Endothelial cell of umbilical vein (primary cell): ENCODE measurements around the gene RPL12. TPM values are rescaled to one million over a fixed set of nuclear protein-coding genes. Genes with fewer than 3 reads are reported as not detected.
A peak's percentile ranks its signal among the peaks of the same experiment; 100 is the strongest.

ENCODE experiments used
- BruUV-seq: library from RNA; stranded (reverse); fragments of 400-500 nt; replicated peaks from 2 replicates; lab custom pipeline; 2021; lab: Mats Ljungman, UMichigan
- CTCF ChIA-PET: fragments of 300-600, 350-600 bp; sonication (Branson Sonifier 250); formaldehyde crosslinking; loops from one replicate; lab custom pipeline; 2021; ENCODE audit warnings: antibody characterized with exemption, inconsistent platforms; lab: Charles Lee
- POLR2A ChIA-PET: fragments of 300-600, 350-600 bp; sonication (Branson Sonifier 250); formaldehyde crosslinking; loops from one replicate; lab custom pipeline; 2021; ENCODE audit warnings: antibody characterized with exemption, inconsistent platforms; lab: Charles Lee
- DNase-seq: peaks from one replicate; pipeline ENCODE4 v3.0.0-alpha.2; 2011; ENCODE audit warnings: low read depth, low spot score
- FAIRE-seq: peaks from 2 replicates; lab custom pipeline; 2011; peaks lifted over from hg19 to GRCh38; lab: Jason Lieb, UNC
- H2AFZ ChIP-seq: 2 replicates; pipeline ENCODE4 v1.6.0; 2012; ENCODE audit warnings: low read depth, low read length, control low read depth, inconsistent platforms
- H3K27ac ChIP-seq: 2 replicates; pipeline ENCODE4 v1.5.1; 2011; ENCODE audit warnings: low read depth, mild to moderate bottlenecking, control low read depth, low read length, moderate library complexity; ENCODE audit not compliant: insufficient read depth
- H3K27me3 ChIP-seq, 2 experiments: 2 replicates each; pipeline versions ENCODE4 v1.6.0 to v1.6.1; 2011; ENCODE audit warnings: low read length in 2 of 2, mixed read lengths in 1 of 2; ENCODE audit not compliant: control insufficient read depth in 2 of 2, insufficient read depth in 2 of 2
- H3K36me3 ChIP-seq, 2 experiments: 2 replicates in 1 of 2; 3 replicates in 1 of 2; pipeline ENCODE4 v1.5.1; 2011; ENCODE audit warnings: low read length in 2 of 2, mild to moderate bottlenecking in 1 of 2, moderate library complexity in 1 of 2; ENCODE audit not compliant: control insufficient read depth in 2 of 2, insufficient read depth in 2 of 2; ENCODE audit errors: extremely low read depth in 1 of 2
- H3K4me1 ChIP-seq: 3 replicates; pipeline ENCODE4 v1.5.1; 2011; ENCODE audit warnings: mild to moderate bottlenecking, low read length; ENCODE audit not compliant: control insufficient read depth, insufficient read depth; ENCODE audit errors: extremely low read depth
- H3K4me2 ChIP-seq: 2 replicates; pipeline ENCODE4 v1.6.1; 2011; ENCODE audit warnings: low read length, control low read depth, mixed read lengths; ENCODE audit not compliant: insufficient read depth
- H3K4me3 ChIP-seq, 3 experiments: fragments of 200-600 bp in 1 of 3; sonication (generic), shearing (Covaris generic) in 1 of 3; replicated peaks in 1 of 3; 2 replicates each; pipeline ENCODE4 v1.5.1; 2011 to 2016; ENCODE audit warnings: control low read depth in 3 of 3, low read length in 3 of 3, mild to moderate bottlenecking in 2 of 3, inconsistent platforms in 1 of 3, low read depth in 1 of 3, moderate library complexity in 1 of 3; ENCODE audit not compliant: insufficient read depth in 1 of 3
- H3K79me2 ChIP-seq: 2 replicates; pipeline ENCODE4 v1.6.0; 2012; ENCODE audit warnings: low read length, inconsistent platforms; ENCODE audit not compliant: control insufficient read depth, insufficient read depth
- H3K9ac ChIP-seq: replicated peaks from 2 replicates; pipeline ENCODE3; 2011; ENCODE audit warnings: low read length, control low read depth; ENCODE audit not compliant: insufficient read depth; ENCODE audit errors: extremely low read depth
- H3K9me1 ChIP-seq: replicated peaks from 3 replicates; pipeline ENCODE4 v1.6.0; 2011; ENCODE audit warnings: mild to moderate bottlenecking, low read length; ENCODE audit not compliant: control insufficient read depth, insufficient read depth; ENCODE audit errors: extremely low read depth
- H3K9me3 ChIP-seq: replicated peaks from 2 replicates; pipeline ENCODE4 v1.5.1; 2012; ENCODE audit warnings: low read length, inconsistent platforms; ENCODE audit not compliant: control insufficient read depth, insufficient read depth
- H4K20me1 ChIP-seq: replicated peaks from 2 replicates; pipeline ENCODE3; 2011; ENCODE audit warnings: mild to moderate bottlenecking, low read length; ENCODE audit not compliant: control insufficient read depth, insufficient read depth; ENCODE audit errors: extremely low read depth
- CTCF ChIP-seq, 2 donors: IDR thresholded peaks; 1 replicate in 1 of 2; 2 replicates in 1 of 2; pipeline ENCODE4 v1.5.1; 2011; ENCODE audit warnings: low read length in 2 of 2, mild to moderate bottlenecking in 2 of 2, moderate library complexity in 2 of 2, control low read depth in 1 of 2, inconsistent platforms in 1 of 2, low read depth in 1 of 2; ENCODE audit not compliant: insufficient read depth in 1 of 2; ENCODE audit errors: extremely low read depth in 1 of 2
- EZH2 ChIP-seq: IDR thresholded peaks from 2 replicates; pipeline ENCODE4 v1.6.1; 2012; ENCODE audit warnings: borderline replicate concordance, low read depth, mild to moderate bottlenecking, moderate library complexity, low read length, inconsistent platforms; ENCODE audit not compliant: severe bottlenecking
- FOS ChIP-seq: IDR thresholded peaks from 2 replicates; pipeline ENCODE4 v1.6.1; 2011; ENCODE audit warnings: mild to moderate bottlenecking, low read length, moderate library complexity, borderline replicate concordance; ENCODE audit not compliant: insufficient read depth
- GATA2 ChIP-seq: IDR thresholded peaks from 2 replicates; pipeline ENCODE4 v1.7.0; 2011; ENCODE audit warnings: low read depth, mild to moderate bottlenecking, moderate library complexity, mixed read lengths, low read length; ENCODE audit not compliant: insufficient read length, insufficient read depth
- JUN ChIP-seq: IDR thresholded peaks from 2 replicates; pipeline ENCODE4 v1.6.1; 2011; ENCODE audit warnings: borderline replicate concordance, low read depth; ENCODE audit not compliant: insufficient read length, insufficient read depth
- MAX ChIP-seq: IDR thresholded peaks from 2 replicates; pipeline ENCODE4 v1.6.1; 2011; ENCODE audit not compliant: insufficient read depth, insufficient read length
- MYC ChIP-seq: IDR thresholded peaks from one replicate; pipeline ENCODE4 v1.6.1; 2011; ENCODE audit warnings: mild to moderate bottlenecking, low read depth, low read length
- POLR2A ChIP-seq: IDR thresholded peaks from 2 replicates; pipeline ENCODE4 v1.6.1; 2012; ENCODE audit warnings: low read depth, mild to moderate bottlenecking, control low read depth, low read length
- POLR2AphosphoS5 ChIP-seq: IDR thresholded peaks from 2 replicates; pipeline ENCODE4 v1.6.1; 2012; ENCODE audit warnings: low read depth, mild to moderate bottlenecking, control low read depth, low read length, moderate library complexity; ENCODE audit not compliant: insufficient read depth
- dilution Hi-C: fragments of 300-500 bp; cut with MboI; formaldehyde crosslinking; loops from one replicate; pipeline ENCODE4 v1.15.0; 2019; ENCODE audit warnings: low sequenced_read_pairs; ENCODE audit not compliant: extremely low pct_ligation_motif_present
- intact Hi-C: fragments of 100-400 bp; cut with micrococcal nuclease; formaldehyde crosslinking; loops from one replicate; pipeline ENCODE4 v1.10.0; 2022
- polyA plus RNA-seq, 4 experiments: library from polyadenylated mRNA; depleted of rRNA in 3 of 4; stranded (reverse) in 3 of 4; unstranded in 1 of 4; fragments of >200 nt; gene quantifications; 2 replicates each; pipeline versions ENCODE4 v1.2.1 to v1.2.3, GENCODE V29; 2011 to 2012; ENCODE audit warnings: missing spikeins in 1 of 4
- total RNA-seq: library from RNA; stranded (reverse); gene quantifications from 2 replicates; pipeline ENCODE4 v1.2.3, GENCODE V29; 2021

RPL12 gene
- total and polyA plus RNA-seq, 2 donors (not counting 3 experiments of a cell fraction or from before 2014, with no cell fraction given) = 1,231 to 3,007 TPM

- FAIRE-seq = peak; percentile 90
- Histone ChIP-seq H4K20me1 (no peaks in the 10 kb centered on the region), H3K4me2 (peak within 1 kb of the TSS; percentile 97), H2AFZ (peak within 1 kb of the TSS; percentile 94), H3K9me3 (no peaks in the 10 kb centered on the region), H3K27ac (peak within 1 kb of the TSS; percentile 79), H3K79me2 (peaks cover 43% of the 10 kb centered on the region), H3K9ac (peak within 1 kb of the TSS; percentile 92), H3K36me3 (peaks cover 0 to 2% of the 10 kb centered on the region in 2 experiments), H3K27me3 (no peaks in the 10 kb centered on the region), H3K9me1 (no peaks in the 10 kb centered on the region), H3K4me3 (peak within 1 kb of the TSS; percentile 54 to 90 (median 62)), H3K4me1 (peaks cover 25% of the 10 kb centered on the region)
- peak; percentile 97 for DNase-seq
- dilution Hi-C loops = no loop called here
- peak; percentile 1 for TF ChIP-seq MAX
- TF ChIP-seq FOS = no peak
- TF ChIP-seq EZH2 = no peak
- no peak for TF ChIP-seq CTCF (IDR thresholded peaks at IDR 0.05; ENCODE audit: extremely low read depth in 1 of 2, insufficient read depth in 1 of 2, low read depth in 1 of 2, low read length in 2 of 2)
- peak; percentile 86 for TF ChIP-seq POLR2A
- TF ChIP-seq POLR2AphosphoS5 = peak; percentile 77
- no peak for TF ChIP-seq JUN
- peak; percentile 47 for TF ChIP-seq MYC
- no peak for TF ChIP-seq GATA2
- intact Hi-C loops = loop anchor here (1.0 kb wide), 3 partner anchors 25 to 205 kb away; partner anchors contain the start of gene SLC2A8
- CTCF ChIA-PET = interaction anchor here (0.6 to 1.9 kb wide), 14 partner anchors 9 to 311 kb away, joined by 3 to 11 read pairs (median 4); partner anchors contain the start of genes LRSAM1, RPL12, SLC2A8 and TOR2A
- BruUV-seq = no TSS peak
- POLR2A ChIA-PET = interaction anchor here (0.5 to 1.4 kb wide), 5 partner anchors 13 to 200 kb away, joined by 3 to 10 read pairs (median 4); partner anchors contain the start of genes LRSAM1, RPL12 and SLC2A8
These were observed 27.1 kb downstream of the RPL12 start, which contains the start of gene ZNF79 for GRCh38 chr9:127423934-127424675. Gene ZNF79 (plus strand): TSS chr9:127424382. CDS start chr9:127424788, 406 bp downstream.
